Retinal pigment epithelial cell (primary cell): ENCODE measurements around the gene SLC47A2.

ENCODE experiments used
- DNase-seq: peaks from one replicate; pipeline ENCODE4 v3.0.0-alpha.2; 2010; ENCODE audit warnings: low read depth
- H3K4me3 ChIP-seq: 2 replicates; pipeline ENCODE4 v1.5.1; 2011; ENCODE audit warnings: mild to moderate bottlenecking, low read length, control low read depth, moderate library complexity
- CTCF ChIP-seq: conservative IDR thresholded peaks from 2 replicates; pipeline ENCODE4 v1.5.1; 2011; ENCODE audit warnings: low read depth, low read length, control low read depth, inconsistent platforms

Gene SLC47A2

GRCh38 chr17:19654342-19654886, 62.0 kb downstream of the SLC47A2 start:
- no peak overlapping the region for H3K4me3 ChIP-seq
- DNase-seq, result no peak
- no peak for TF ChIP-seq CTCF

- DNase-seq, result no peak
- no peak overlapping the region for H3K4me3 ChIP-seq
- TF ChIP-seq CTCF, result no peak
Measured at GRCh38 chr17:19652595-19652994, 63.8 kb downstream of the SLC47A2 start.

GRCh38 chr17:19651451-19652238, 64.7 kb downstream of the SLC47A2 start:
- no peak for DNase-seq
- H3K4me3 ChIP-seq, result no peak overlapping the region
- no peak for TF ChIP-seq CTCF

GRCh38 chr17:19650826-19651225, 65.6 kb downstream of the SLC47A2 start:
- no peak for TF ChIP-seq CTCF
- no peak overlapping the region for H3K4me3 ChIP-seq
- DNase-seq, result no peak

GRCh38 chr17:19649274-19649541, 67.2 kb downstream of the SLC47A2 start:
- H3K4me3 ChIP-seq, result peak overlapping the region; percentile 82
- no peak for DNase-seq
- no peak for TF ChIP-seq CTCF

GRCh38 chr17:19648475-19649273, 67.7 kb downstream of the SLC47A2 start, which contains the start of gene ALDH3A2:
ALDH3A2 (plus strand) TSS chr17:19648751; CDS start chr17:19648972, 221 bp downstream.
- DNase-seq, result peak; percentile 59
- H3K4me3 ChIP-seq, result peak within 1 kb of the TSS; percentile 82
- TF ChIP-seq CTCF, result peak; percentile 7
